Fibroblast of lung (primary cell): ENCODE results near the gene DUSP16. TPM values are rescaled to one million over a fixed set of nuclear protein-coding genes. Genes with fewer than 3 reads are reported as not detected.
"Not testable (repeated sequence)": the region's sequence is repeated elsewhere in the genome, so short reads cannot be mapped to it uniquely, and the experiment has no call there.

Experiments
- DNase-seq, 2 donors: peaks; one replicate each; pipeline versions ENCODE4 v3.0.0 to v3.0.0-alpha.2; 2010; ENCODE audit warnings: low read depth in 2 of 2
- H2AFZ ChIP-seq: 2 replicates; pipeline ENCODE4 v1.5.1; 2012; ENCODE audit warnings: low read length, control low read depth, inconsistent platforms
- H3K27ac ChIP-seq: 2 replicates; pipeline ENCODE4 v1.5.1; 2011; ENCODE audit warnings: low read length, control low read depth; ENCODE audit not compliant: insufficient read depth
- H3K27me3 ChIP-seq: 2 replicates; pipeline ENCODE4 v1.5.1; 2011; ENCODE audit warnings: mild to moderate bottlenecking, low read length; ENCODE audit not compliant: control insufficient read depth, insufficient read depth
- H3K36me3 ChIP-seq: 2 replicates; pipeline ENCODE4 v1.5.1; 2011; ENCODE audit warnings: low read length; ENCODE audit not compliant: control insufficient read depth, insufficient read depth
- H3K4me1 ChIP-seq: 2 replicates; pipeline ENCODE4 v1.5.1; 2011; ENCODE audit warnings: low read length; ENCODE audit not compliant: control insufficient read depth, insufficient read depth; ENCODE audit errors: extremely low read depth
- H3K4me2 ChIP-seq: 2 replicates; pipeline ENCODE4 v1.5.1; 2011; ENCODE audit warnings: low read length, control low read depth; ENCODE audit not compliant: insufficient read depth; ENCODE audit errors: extremely low read depth
- H3K4me3 ChIP-seq, 4 experiments: fragments of 200-600 bp in 1 of 4; sonication (generic) in 1 of 4; replicated peaks in 1 of 4; 2 replicates each; pipeline ENCODE4 v1.5.1; 2011 to 2016; ENCODE audit warnings: low read length in 4 of 4, low read depth in 3 of 4, mild to moderate bottlenecking in 3 of 4, control low read depth in 2 of 4, inconsistent platforms in 1 of 4, mixed read lengths in 1 of 4; ENCODE audit not compliant: insufficient read depth in 1 of 4; ENCODE audit errors: control extremely low read depth in 1 of 4
- H3K79me2 ChIP-seq: 2 replicates; pipeline ENCODE4 v1.5.1; 2012; ENCODE audit warnings: mild to moderate bottlenecking, low read length, inconsistent platforms; ENCODE audit not compliant: control insufficient read depth, insufficient read depth
- H3K9ac ChIP-seq: 2 replicates; pipeline ENCODE4 v1.5.1; 2011; ENCODE audit warnings: mild to moderate bottlenecking, low read length, control low read depth; ENCODE audit not compliant: insufficient read depth
- H3K9me3 ChIP-seq: 2 replicates; pipeline ENCODE4 v1.5.1; 2012; ENCODE audit warnings: low read depth, low read length; ENCODE audit not compliant: control insufficient read depth, insufficient read depth
- H4K20me1 ChIP-seq: 2 replicates; pipeline ENCODE4 v1.5.1; 2011; ENCODE audit warnings: low read length; ENCODE audit not compliant: control insufficient read depth, insufficient read depth; ENCODE audit errors: extremely low read depth
- CTCF ChIP-seq, 2 donors: IDR thresholded peaks in 1 of 2; conservative IDR thresholded peaks in 1 of 2; 1 replicate in 1 of 2; 2 replicates in 1 of 2; pipeline ENCODE4 v1.5.1; 2011 to 2012; ENCODE audit warnings: low read length in 2 of 2, control low read depth in 1 of 2, inconsistent platforms in 1 of 2, low read depth in 1 of 2, mild to moderate bottlenecking in 1 of 2
- EZH2 ChIP-seq: IDR thresholded peaks from 2 replicates; pipeline ENCODE4 v1.5.1; 2012; ENCODE audit warnings: low read length, control low read depth, mild to moderate bottlenecking; ENCODE audit errors: missing control alignments
- polyA plus RNA-seq, 2 donors: library from polyadenylated mRNA; depleted of rRNA in 1 of 2; stranded (reverse) in 1 of 2; unstranded in 1 of 2; fragments of >200 nt; gene quantifications; 2 replicates each; pipeline ENCODE4 v1.2.1, GENCODE V29; 2011 to 2012; ENCODE audit warnings: missing spikeins in 1 of 2
- total RNA-seq: library from RNA; depleted of rRNA; stranded (reverse); fragments of >200 nt; gene quantifications from 2 replicates; pipeline ENCODE4 v1.2.1, GENCODE V29; 2014

DUSP16 gene
- total and polyA plus RNA-seq, 2 donors (not counting 1 experiment from before 2014, with no cell fraction given) = 9.4 to 15.2 TPM

- no peak overlapping the region for H3K4me2 ChIP-seq
- no peak overlapping the region for H3K4me3 ChIP-seq
- H3K4me1 ChIP-seq = no peaks in the 10 kb centered on the region
- no peaks in the 10 kb centered on the region for H3K27me3 ChIP-seq
- no peaks in the 10 kb centered on the region for H4K20me1 ChIP-seq
- H3K9ac ChIP-seq = no peak overlapping the region
- TF ChIP-seq CTCF (conservative IDR thresholded peaks at IDR 0.05 in 1 of 2, IDR thresholded peaks at IDR 0.05 in 1 of 2; ENCODE audit: low read depth in 1 of 2, low read length in 2 of 2) = no peak
- H3K9me3 ChIP-seq = no peaks in the 10 kb centered on the region
- no peaks in the 10 kb centered on the region for H3K36me3 ChIP-seq
- no peak overlapping the region for H2AFZ ChIP-seq
- H3K27ac ChIP-seq = no peak overlapping the region
- no peak for DNase-seq
- H3K79me2 ChIP-seq = no peaks in the 10 kb centered on the region
Observed at GRCh38 chr12:12577786-12578185, 15.1 kb upstream of the DUSP16 start.

GRCh38 chr12:12572659-12573058, 10.0 kb upstream of the DUSP16 start:
- Histone ChIP-seq H3K36me3 (no peaks in the 10 kb centered on the region), H3K79me2 (no peaks in the 10 kb centered on the region), H3K4me2 (no peak overlapping the region), H3K9me3 (no peaks in the 10 kb centered on the region), H3K27ac (no peak overlapping the region), H3K27me3 (peaks cover 3% of the 10 kb centered on the region), H3K4me3 (no peak overlapping the region), H2AFZ (no peak overlapping the region), H4K20me1 (no peaks in the 10 kb centered on the region), H3K9ac (no peak overlapping the region), H3K4me1 (no peaks in the 10 kb centered on the region)
- no peak for DNase-seq
- TF ChIP-seq CTCF (conservative IDR thresholded peaks at IDR 0.05 in 1 of 2, IDR thresholded peaks at IDR 0.05 in 1 of 2; ENCODE audit: low read depth in 1 of 2, low read length in 2 of 2) (no peak), EZH2 (no peak)

- not testable (repeated sequence) for H3K9ac ChIP-seq, H3K4me2 ChIP-seq, H3K79me2 ChIP-seq, H3K27ac ChIP-seq, H3K27me3 ChIP-seq, H3K4me1 ChIP-seq, H3K9me3 ChIP-seq, H2AFZ ChIP-seq, H4K20me1 ChIP-seq, H3K36me3 ChIP-seq, DNase-seq, H3K4me3 ChIP-seq
Observed at GRCh38 chr12:12565971-12566370, 3.3 kb upstream of the DUSP16 start.
